Measurements from ENCODE around the gene CDCA8. TPM values are rescaled to one million over a fixed set of nuclear protein-coding genes. Genes with fewer than 3 reads are reported as not detected.

Gene CDCA8
- total RNA-seq, 1 experiment from 2014 or later = 51.7 TPM

GRCh38 chr1:37691497-37692077 lies 729 bp upstream of the CDCA8 start:
- Histone ChIP-seq H3K9me2 (ENCODE audit: insufficient read depth) (no peaks in the 10 kb centered on the region), H2AFZ (ENCODE audit: low read depth, low read length, poor library complexity, severe bottlenecking) (no peak overlapping the region), H3K27me3 (ENCODE audit: insufficient read depth, low read length) (no peaks in the 10 kb centered on the region), H3K9ac (ENCODE audit: low read length) (peak overlapping the region; percentile 99), H3K4me3 (replicated peaks in 1 of 2; ENCODE audit: low read depth in 1 of 2, low read length in 2 of 2) (peak overlapping the region; percentile 97 to 100), H3K4me2 (ENCODE audit: low read length) (peak overlapping the region; percentile 90), H3K4me1 (ENCODE audit: control insufficient read depth in 1 of 2, insufficient read depth in 2 of 2, low read length in 2 of 2) (peaks cover 16 to 22% of the 10 kb centered on the region in 2 experiments), H3K36me3 (ENCODE audit: control insufficient read depth in 1 of 2, insufficient read depth in 2 of 2, low read length in 2 of 2) (peaks cover 26 to 28% of the 10 kb centered on the region in 2 experiments), H3K9me3 (ENCODE audit: control insufficient read depth in 1 of 2, insufficient read depth in 1 of 2, low read depth in 1 of 2, low read length in 2 of 2) (no peaks in the 10 kb centered on the region), H3K27ac (ENCODE audit: low read depth, low read length) (peak overlapping the region; percentile 72), H4K20me1 (ENCODE audit: insufficient read depth) (peaks cover 5% of the 10 kb centered on the region; the same call in 1 of the 2 replicates), H3K79me2 (ENCODE audit: insufficient read depth, low read length) (peaks cover 76% of the 10 kb centered on the region)
- CTCF ChIA-PET = interaction anchor here (0.7 to 2.9 kb wide), 7 partner anchors 9 to 204 kb away, joined by 3 to 10 read pairs (median 4); partner anchors contain the start of genes C1orf122, MTF1 and YRDC
- DNase-seq (ENCODE audit: low read depth, low spot score) (peak; percentile 10), ATAC-seq (peak; percentile 28)
- TF ChIP-seq MAX (IDR thresholded peaks at IDR 0.05) = peak; percentile 69
- no peak for TF ChIP-seq CTCF (IDR thresholded peaks at IDR 0.05 in 2 of 3, conservative IDR thresholded peaks at IDR 0.05 in 1 of 3; ENCODE audit: borderline replicate concordance in 1 of 3, insufficient read depth in 1 of 3, low read depth in 2 of 3, low read length in 2 of 3)
- TF ChIP-seq ZNF274 (IDR thresholded peaks at IDR 0.05; ENCODE audit: low read depth, low read length) = no peak
- TF ChIP-seq ZBTB33 (IDR thresholded peaks at IDR 0.05; ENCODE audit: extremely low read depth, insufficient replicate concordance, low read length) = no peak
- POLR2A ChIA-PET = interaction anchor here (1.0 to 1.3 kb wide), 2 partner anchors 9 to 117 kb away, joined by 3 read pairs; partner anchors contain the start of gene YRDC
- RAD21 ChIA-PET (ENCODE audit: low non-redundant PET in 1 of 2, low total read pairs in 2 of 2, uncharacterized antibody in 2 of 2, unreplicated experiment in 2 of 2) = interaction anchor here in 1 of 2 experiments (0.7 kb wide), 1 partner anchor 320 kb away, joined by 3 read pairs; no protein-coding TSS in a partner anchor
- no TSS peak for BruUV-seq (replicated peaks)
- intact Hi-C loops (cut with micrococcal nuclease) = loop anchor here (1.0 to 10.0 kb wide), 5 partner anchors 101 to 1143 kb away; partner anchors contain the start of genes MANEAL, MTF1, SNIP1 and YRDC
